HepG2 (cell line): ENCODE results near the gene KLF6. TPM values are rescaled to one million over a fixed set of nuclear protein-coding genes. Genes with fewer than 3 reads are reported as not detected.

Experiments used
- ATAC-seq: fragments of 200-7000 bp; cut with Tn5 transposase; 3 replicates; pipeline ENCODE4 v1.9.1; 2020; ENCODE audit warnings: mild to moderate bottlenecking, moderate library complexity
- BruUV-seq: library from RNA; stranded (reverse); fragments of 400-500 nt; replicated peaks from 2 replicates; lab custom pipeline; 2021; lab: Mats Ljungman, UMichigan
- CTCF ChIA-PET: fragments of 300-600 bp; formaldehyde crosslinking; extraction: SDS; loops from one replicate; lab custom pipeline; 2021; ENCODE audit warnings: low total read pairs, inconsistent platforms, low intra/inter-chr PET ratio; lab: Yijun Ruan, JAX
- POLR2A ChIA-PET: fragments of 350-600 bp; sonication (Branson Sonifier 250); formaldehyde crosslinking; loops from one replicate; lab custom pipeline; 2020; ENCODE audit warnings: antibody characterized with exemption, inconsistent platforms; lab: Yijun Ruan, JAX
- DNase-seq: peaks from one replicate; pipeline ENCODE4 v3.0.0-alpha.2; 2015; ENCODE audit warnings: low spot score
- FAIRE-seq: peaks from 3 replicates; lab custom pipeline; 2011; peaks lifted over from hg19 to GRCh38; lab: Jason Lieb, UNC
- H2AFZ ChIP-seq: one replicate; pipeline ENCODE4 v1.6.1; 2011; ENCODE audit warnings: low read length, inconsistent platforms
- H3K27ac ChIP-seq: fragments of 300-600 bp; 3 replicates; pipeline ENCODE4 v1.8.0; 2011; ENCODE audit warnings: mixed run types, mild to moderate bottlenecking, mixed read lengths, low read length, inconsistent platforms; ENCODE audit not compliant: insufficient read depth; ENCODE audit errors: extremely low read length
- H3K27me3 ChIP-seq, 2 experiments: fragments of 200-600 bp in 1 of 2; 2 replicates in 1 of 2; 3 replicates in 1 of 2; pipeline versions ENCODE4 v1.6.0 to v1.8.0; 2011; ENCODE audit warnings: low read length in 2 of 2, mild to moderate bottlenecking in 2 of 2, moderate library complexity in 2 of 2, inconsistent platforms in 1 of 2; ENCODE audit not compliant: insufficient read depth in 2 of 2, control insufficient read depth in 1 of 2
- H3K36me3 ChIP-seq, 2 experiments: fragments of 200-600 bp in 1 of 2; replicated peaks in 1 of 2; 2 replicates in 1 of 2; 3 replicates in 1 of 2; pipeline versions ENCODE4 v1.5.1 to v1.8.0; 2011; ENCODE audit warnings: low read length in 2 of 2, inconsistent platforms in 1 of 2; ENCODE audit not compliant: insufficient read depth in 2 of 2, control insufficient read depth in 1 of 2
- H3K4me1 ChIP-seq: 2 replicates; pipeline ENCODE4 v1.5.1; 2012; ENCODE audit warnings: low read length, inconsistent platforms; ENCODE audit not compliant: insufficient read depth
- H3K4me2 ChIP-seq: 2 replicates; pipeline ENCODE4 v1.6.0; 2011; ENCODE audit warnings: low read depth, low read length, inconsistent platforms
- H3K4me3 ChIP-seq, 3 experiments: fragments of 200-600 bp in 1 of 3; sonication (generic), shearing (Covaris generic) in 1 of 3; replicated peaks in 1 of 3; 2 replicates each; pipeline ENCODE4 v1.5.1; 2011 to 2016; ENCODE audit warnings: low read length in 3 of 3, inconsistent platforms in 2 of 3, low read depth in 2 of 3, mild to moderate bottlenecking in 2 of 3, control low read depth in 1 of 3, mixed read lengths in 1 of 3; ENCODE audit not compliant: insufficient read depth in 1 of 3
- H3K79me2 ChIP-seq: one replicate; pipeline ENCODE4 v1.6.1; 2011; ENCODE audit warnings: low read length, inconsistent platforms; ENCODE audit not compliant: insufficient read depth
- H3K9ac ChIP-seq: 2 replicates; pipeline ENCODE4 v1.6.0; 2011; ENCODE audit warnings: mild to moderate bottlenecking, low read depth, low read length, inconsistent platforms; ENCODE audit not compliant: insufficient read depth
- H3K9me3 ChIP-seq: 2 replicates; pipeline ENCODE4 v1.5.1; 2012; ENCODE audit warnings: mild to moderate bottlenecking, low read length
- H4K20me1 ChIP-seq: 2 replicates; pipeline ENCODE4 v1.6.0; 2011; ENCODE audit warnings: inconsistent platforms, mild to moderate bottlenecking, low read length, moderate library complexity; ENCODE audit not compliant: insufficient read depth
- FOSL2 ChIP-seq: sonication (generic); formaldehyde crosslinking; IDR thresholded peaks from 2 replicates; pipeline ENCODE4 v1.4.0; 2020; ENCODE audit warnings: missing genetic modification reagents
- HHEX ChIP-seq: IDR thresholded peaks from 2 replicates; pipeline ENCODE4 v1.6.1; 2016; ENCODE audit warnings: control low read depth
- RORA ChIP-seq: sonication (generic); formaldehyde crosslinking; IDR thresholded peaks from 2 replicates; pipeline ENCODE4 v1.5.0; 2020; ENCODE audit warnings: mild to moderate bottlenecking, missing genetic modification reagents, moderate library complexity
- XRCC5 ChIP-seq: fragments of 200-400 bp; formaldehyde crosslinking; optimal IDR thresholded peaks from 2 replicates; pipeline ENCODE3; 2017; ENCODE audit warnings: mild to moderate bottlenecking, low read length
- ZBTB33 ChIP-seq: sonication (generic); formaldehyde crosslinking; IDR thresholded peaks from 2 replicates; pipeline ENCODE4 v1.4.0; 2020; ENCODE audit warnings: missing genetic modification reagents
- ZMYM4 ChIP-seq: sonication (generic); formaldehyde crosslinking; IDR thresholded peaks from 2 replicates; pipeline ENCODE4 v1.8.1; 2023; ENCODE audit warnings: mild to moderate bottlenecking, missing genetic modification reagents
- ZNF232 ChIP-seq: sonication (generic); formaldehyde crosslinking; IDR thresholded peaks from 2 replicates; pipeline ENCODE4 v1.4.0; 2020; ENCODE audit warnings: missing genetic modification reagents, borderline replicate concordance
- ZNF343 ChIP-seq: sonication (generic); formaldehyde crosslinking; IDR thresholded peaks from 2 replicates; pipeline ENCODE4 v1.4.0; 2020; ENCODE audit warnings: mild to moderate bottlenecking, missing genetic modification reagents
- ZNF777 ChIP-seq: sonication (generic); formaldehyde crosslinking; IDR thresholded peaks from 2 replicates; pipeline ENCODE4 v1.4.0; 2020; ENCODE audit warnings: missing genetic modification reagents
- ZNF878 ChIP-seq: sonication (generic); formaldehyde crosslinking; IDR thresholded peaks from 2 replicates; pipeline ENCODE4 v1.8.1; 2023; ENCODE audit warnings: mild to moderate bottlenecking, missing genetic modification reagents, moderate library complexity
- WGBS: methylation state at CpG from one replicate; pipeline ENCODE4 v1.1.6; 2017; ENCODE audit warnings: low lambda C conversion rate; 5-methylcytosine and 5-hydroxymethylcytosine counted together
- in situ Hi-C: cut with HindIII; loops from 2 replicates; pipeline ENCODE4 v1.10.0; 2017; ENCODE audit warnings: low pct_unique_long_range_greater_than_20kb; ENCODE audit not compliant: extremely low pct_ligation_motif_present
- intact Hi-C: fragments of 100-400 bp; cut with micrococcal nuclease; formaldehyde crosslinking; loops from one replicate; pipeline ENCODE4 v1.10.0; 2022; ENCODE audit not compliant: unreplicated experiment
- polyA plus RNA-seq, 8 experiments: library from polyadenylated mRNA; depleted of rRNA in 3 of 8; stranded (reverse) in 7 of 8; unstranded in 1 of 8; fragments of >200 nt; fragmentation: Illumina TruSeq in 4 of 8; extraction: Trizol in 4 of 8; gene quantifications; 2 replicates each; pipeline versions ENCODE4 v1.2.1 to v1.2.3, GENCODE V29; 2011 to 2016; ENCODE audit warnings: low read depth in 4 of 8, missing spikeins in 1 of 8, mixed read lengths in 1 of 8; ENCODE audit not compliant: insufficient read depth in 1 of 8
- total RNA-seq, 5 experiments: library from RNA; depleted of rRNA; stranded (reverse); fragments of >200 nt; fragmentation: Illumina TruSeq; extraction: Trizol; gene quantifications; 2 replicates each; pipeline ENCODE4 v1.2.3, GENCODE V29; 2016; ENCODE audit warnings: low read depth in 1 of 5
- TF ChIP-seq, protein P1 (sequence below): fragments of 450-650 bp; IDR thresholded peaks from 2 replicates; pipeline ENCODE4 v1.6.1; 2016

KLF6 gene
- total and polyA plus RNA-seq, 2 of the 13 experiments (the other 11 are each of a cell fraction or from before 2014, with no cell fraction given): 27.0 to 71.9 TPM

DNA sequence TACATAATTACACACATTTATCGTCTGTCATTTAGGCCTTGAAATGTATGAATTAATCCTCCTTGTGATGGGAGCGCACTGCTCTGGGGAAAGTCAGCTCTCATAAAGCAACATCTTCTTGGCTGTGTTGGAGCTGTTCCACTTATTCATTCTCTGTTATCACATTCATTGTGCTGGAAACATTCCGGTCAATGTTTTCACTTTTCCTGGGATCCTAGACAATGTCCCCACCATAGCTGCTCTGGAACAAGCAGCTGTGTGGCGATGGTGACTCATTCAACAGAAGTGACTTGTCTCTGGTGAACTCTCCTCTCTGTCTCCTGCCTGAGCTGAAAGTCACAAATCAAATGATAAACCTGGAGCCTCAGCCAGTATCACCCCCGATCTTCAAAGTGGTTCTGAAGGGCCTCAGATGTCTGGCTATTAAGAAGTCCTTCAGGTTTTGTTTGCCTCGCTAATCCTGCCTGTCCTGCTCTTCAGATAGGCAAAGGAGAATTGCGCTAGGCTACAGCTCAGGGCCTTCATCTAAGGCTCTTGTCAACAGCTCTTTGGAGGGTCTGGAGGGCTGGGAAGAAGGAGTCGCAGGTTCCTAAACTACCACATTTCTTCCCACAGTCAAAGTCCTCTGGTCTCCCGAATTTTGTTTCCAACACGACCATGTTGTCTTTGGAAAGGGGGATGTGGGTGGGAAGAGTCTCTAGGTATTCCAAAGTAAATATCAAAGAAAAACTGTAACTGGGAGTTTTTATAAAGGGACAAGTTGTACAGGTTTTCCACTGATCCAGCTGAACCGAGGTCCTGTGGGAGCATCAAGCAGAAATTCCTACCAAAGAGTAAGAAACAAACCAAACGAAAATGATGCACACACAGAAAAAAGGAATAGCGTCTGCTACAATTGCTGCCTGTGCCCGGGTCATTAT, 29.3 kb downstream of the KLF6 start:
- ATAC-seq: peak; percentile 89
- Histone ChIP-seq H3K27ac (no peak overlapping the region), H4K20me1 (no peaks in the 10 kb centered on the region), H3K79me2 (no peaks in the 10 kb centered on the region), H3K27me3 (peaks cover 0 to 11% of the 10 kb centered on the region in 2 experiments; a peak in 2 of 5 replicates), H3K9ac (0 out of 2 replicates have a peak overlapping the region, but pooled peaks have one; percentile 6), H3K4me1 (peaks cover 57% of the 10 kb centered on the region), H3K4me3 (no peak overlapping the region), H3K9me3 (no peaks in the 10 kb centered on the region), H3K4me2 (peak overlapping the region; percentile 69), H2AFZ (no peak overlapping the region), H3K36me3 (no peaks in the 10 kb centered on the region)
- CTCF ChIA-PET: no interaction called here
- DNase-seq: peak; percentile 71
- WGBS: 22% methylated on average over 14 of the region's 14 CpGs
- POLR2A ChIA-PET: interaction anchor here (0.8 to 2.5 kb wide), 3 partner anchors 13 to 29 kb away, joined by 3 to 16 read pairs (median 3); partner anchors contain the start of gene KLF6
- no TSS peak for BruUV-seq
- intact Hi-C loops (no loop called here), in situ Hi-C loops (loop anchor here (25.0 kb wide), 1 partner anchor 518 kb away; no protein-coding TSS in a partner anchor)
- FAIRE-seq: peak; percentile 59
- TF ChIP-seq HHEX (CRISPR knock-in tag): no peak
- TF ChIP-seq RORA (CRISPR knock-in tag): no peak
- TF ChIP-seq XRCC5: peak; percentile 32
- no peak for TF ChIP-seq ZNF878 (CRISPR knock-in tag)
- peak; percentile 91 for TF ChIP-seq FOSL2 (CRISPR knock-in tag)
- no peak for TF ChIP-seq ZNF232 (CRISPR knock-in tag)
- TF ChIP-seq ZNF777 (CRISPR knock-in tag): no peak
- TF ChIP-seq, protein P1, sequence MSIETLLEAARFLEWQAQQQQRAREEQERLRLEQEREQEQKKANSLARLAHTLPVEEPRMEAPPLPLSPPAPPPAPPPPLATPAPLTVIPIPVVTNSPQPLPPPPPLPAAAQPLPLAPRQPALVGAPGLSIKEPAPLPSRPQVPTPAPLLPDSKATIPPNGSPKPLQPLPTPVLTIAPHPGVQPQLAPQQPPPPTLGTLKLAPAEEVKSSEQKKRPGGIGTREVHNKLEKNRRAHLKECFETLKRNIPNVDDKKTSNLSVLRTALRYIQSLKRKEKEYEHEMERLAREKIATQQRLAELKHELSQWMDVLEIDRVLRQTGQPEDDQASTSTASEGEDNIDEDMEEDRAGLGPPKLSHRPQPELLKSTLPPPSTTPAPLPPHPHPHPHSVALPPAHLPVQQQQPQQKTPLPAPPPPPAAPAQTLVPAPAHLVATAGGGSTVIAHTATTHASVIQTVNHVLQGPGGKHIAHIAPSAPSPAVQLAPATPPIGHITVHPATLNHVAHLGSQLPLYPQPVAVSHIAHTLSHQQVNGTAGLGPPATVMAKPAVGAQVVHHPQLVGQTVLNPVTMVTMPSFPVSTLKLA: no peak
- no peak for TF ChIP-seq ZNF343
- no peak for TF ChIP-seq ZMYM4 (CRISPR knock-in tag)
- no peak for TF ChIP-seq ZBTB33 (CRISPR knock-in tag)
